ENCODE results near the gene DLEU7.

DLEU7 gene

GRCh38 chr13:50884265-50884664, 40.8 kb upstream of the DLEU7 start:
- TF ChIP-seq CTCF (IDR thresholded peaks at IDR 0.05; ENCODE audit: borderline replicate concordance, control extremely low read depth, extremely low read depth, insufficient read depth, missing control alignments) = no peak
- DNase-seq (ENCODE audit: low spot score) = no peak
- in situ Hi-C loops (cut with MboI; ENCODE audit: low sequenced_read_pairs, unreplicated experiment) = no loop called here

DNA sequence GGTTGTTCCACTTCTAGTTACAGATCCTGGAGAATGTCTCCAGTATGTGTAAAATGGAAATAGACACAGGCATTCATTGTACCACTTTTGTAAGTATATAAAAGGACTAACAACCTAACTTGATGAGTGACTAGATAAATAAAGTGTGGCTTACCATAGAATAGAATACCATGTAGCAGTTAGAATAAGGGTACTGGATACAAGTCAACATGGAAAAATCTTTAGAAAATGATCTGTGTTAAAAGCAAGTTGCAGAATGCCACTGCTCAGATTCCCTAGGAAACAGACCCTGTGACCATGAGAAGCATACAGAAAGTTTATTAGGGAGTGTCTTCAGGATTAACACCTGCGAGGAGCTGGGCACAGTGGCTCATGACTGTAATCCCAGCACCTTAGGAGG, 40.2 kb upstream of the DLEU7 start:
- in situ Hi-C loops (cut with MboI; ENCODE audit: low sequenced_read_pairs, unreplicated experiment) = no loop called here
- TF ChIP-seq CTCF (IDR thresholded peaks at IDR 0.05; ENCODE audit: borderline replicate concordance, control extremely low read depth, extremely low read depth, insufficient read depth, missing control alignments) = no peak

GRCh38 chr13:50882816-50883435, 39.4 kb upstream of the DLEU7 start:
- in situ Hi-C loops (cut with MboI; ENCODE audit: low sequenced_read_pairs, unreplicated experiment) = no loop called here
- no peak for TF ChIP-seq CTCF (IDR thresholded peaks at IDR 0.05; ENCODE audit: borderline replicate concordance, control extremely low read depth, extremely low read depth, insufficient read depth, missing control alignments)
- no peak for DNase-seq (ENCODE audit: low spot score)

More for the DNA sequence above, 40.2 kb upstream of the DLEU7 start:
- DNase-seq (ENCODE audit: low spot score) = no peak

DNA sequence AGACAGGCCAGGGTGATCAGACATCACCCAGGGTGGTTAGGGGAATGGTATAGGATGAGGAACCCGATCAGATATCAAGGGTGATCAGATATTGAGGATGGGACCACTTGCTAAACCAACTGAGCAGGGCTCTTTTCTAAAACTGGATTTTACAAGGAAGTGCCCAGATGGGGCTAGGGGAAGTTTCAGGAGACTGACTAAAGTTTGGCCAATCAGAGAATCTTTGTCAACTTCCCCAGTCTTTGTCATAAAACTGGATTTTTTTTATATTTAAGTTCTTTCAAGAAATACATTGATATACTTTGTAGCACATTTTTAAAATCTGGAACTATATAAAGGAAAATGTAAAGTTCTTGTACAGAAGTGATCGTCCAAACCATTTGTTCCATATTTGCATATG, 30.5 kb upstream of the DLEU7 start:
- in situ Hi-C loops (cut with MboI; ENCODE audit: low sequenced_read_pairs, unreplicated experiment) = no loop called here
- no peak for TF ChIP-seq CTCF (IDR thresholded peaks at IDR 0.05; ENCODE audit: borderline replicate concordance, control extremely low read depth, extremely low read depth, insufficient read depth, missing control alignments)
- DNase-seq (ENCODE audit: low spot score) = no peak

- no peak for DNase-seq (ENCODE audit: low spot score)
- in situ Hi-C loops (cut with MboI; ENCODE audit: low sequenced_read_pairs, unreplicated experiment) = no loop called here
- no peak for TF ChIP-seq CTCF (IDR thresholded peaks at IDR 0.05; ENCODE audit: borderline replicate concordance, control extremely low read depth, extremely low read depth, insufficient read depth, missing control alignments)
These were observed 30.0 kb upstream of the DLEU7 start for GRCh38 chr13:50873467-50873866.

- in situ Hi-C loops (cut with MboI; ENCODE audit: low sequenced_read_pairs, unreplicated experiment) = no loop called here
- DNase-seq (ENCODE audit: low spot score) = no peak
- no peak for TF ChIP-seq CTCF (IDR thresholded peaks at IDR 0.05; ENCODE audit: borderline replicate concordance, control extremely low read depth, extremely low read depth, insufficient read depth, missing control alignments)
These were observed 27.9 kb upstream of the DLEU7 start for GRCh38 chr13:50871405-50871804.

DNA sequence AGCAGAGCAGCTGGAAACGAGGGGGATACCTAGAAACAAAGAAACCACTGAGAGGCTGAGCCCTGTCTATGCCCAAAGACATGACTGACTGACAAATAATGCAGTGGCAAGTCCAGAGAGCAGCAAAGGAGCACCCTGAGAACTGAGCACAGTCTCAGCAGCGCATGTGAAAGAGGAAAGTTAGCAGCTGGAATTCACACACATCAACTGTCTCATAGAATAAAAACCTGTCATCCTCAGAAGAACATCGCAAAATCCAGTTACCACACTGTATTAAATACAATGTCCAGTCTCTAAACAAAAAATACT, 24.1 kb upstream of the DLEU7 start:
- no peak for DNase-seq (ENCODE audit: low spot score)
- TF ChIP-seq CTCF (IDR thresholded peaks at IDR 0.05; ENCODE audit: borderline replicate concordance, control extremely low read depth, extremely low read depth, insufficient read depth, missing control alignments) = no peak
- in situ Hi-C loops (cut with MboI; ENCODE audit: low sequenced_read_pairs, unreplicated experiment) = no loop called here
